HG03135 (cell line): ENCODE measurements around the gene HLA-DMB.
A peak's percentile ranks its signal among the peaks of the same experiment; 100 is the strongest.
"Not testable (repeated sequence)": the region's sequence is repeated elsewhere in the genome, so short reads cannot be mapped to it uniquely, and the experiment has no call there.

Source experiments
- ATAC-seq: cut with Tn5 transposase; IDR thresholded peaks from one replicate; pipeline ENCODE4 v1.9.1; 2021; ENCODE audit warnings: mild to moderate bottlenecking, moderate library complexity; ENCODE audit not compliant: unreplicated experiment

The HLA-DMB gene

GRCh38 chr6:32952817-32953739 lies 12.2 kb upstream of the HLA-DMB start, which contains the start of gene HLA-DMA:
Gene HLA-DMA, minus strand, starts transcription at chr6:32953097. Its CDS starts 61 bp downstream, at chr6:32953036.
- peak; percentile 91 for ATAC-seq

GRCh38 chr6:32950449-32950848 lies 9.6 kb upstream of the HLA-DMB start:
- no peak for ATAC-seq

GRCh38 chr6:32950010-32950409 lies 9.2 kb upstream of the HLA-DMB start:
- no peak for ATAC-seq

GRCh38 chr6:32949113-32949512 lies 8.3 kb upstream of the HLA-DMB start:
- ATAC-seq, result no peak

GRCh38 chr6:32947552-32948465 lies 7.0 kb upstream of the HLA-DMB start:
- ATAC-seq, result no peak

GRCh38 chr6:32946893-32947292 lies 6.1 kb upstream of the HLA-DMB start:
- no peak for ATAC-seq

- ATAC-seq, result no peak
Measured at GRCh38 chr6:32945953-32946352, 5.1 kb upstream of the HLA-DMB start.

GRCh38 chr6:32945108-32945760 lies 4.4 kb upstream of the HLA-DMB start:
- ATAC-seq, result no peak

GRCh38 chr6:32943864-32944649 lies 3.2 kb upstream of the HLA-DMB start:
- ATAC-seq, result peak; percentile 42

- not testable (repeated sequence) for ATAC-seq
Measured at GRCh38 chr6:32942555-32943123, 1.8 kb upstream of the HLA-DMB start.

GRCh38 chr6:32941214-32941768 lies 463 bp upstream of the HLA-DMB start:
- ATAC-seq, result peak; percentile 56

GRCh38 chr6:32938494-32938893 lies 2.3 kb downstream of the HLA-DMB start:
- ATAC-seq, result no peak

- ATAC-seq, result no peak
Measured at GRCh38 chr6:32937230-32937633, 3.6 kb downstream of the HLA-DMB start.

- ATAC-seq, result no peak
Measured at GRCh38 chr6:32936239-32937152, 4.3 kb downstream of the HLA-DMB start.

GRCh38 chr6:32935551-32936238 lies 5.1 kb downstream of the HLA-DMB start:
- ATAC-seq, result no peak

- ATAC-seq, result no peak
Measured at GRCh38 chr6:32933661-32934085, 7.2 kb downstream of the HLA-DMB start.

GRCh38 chr6:32932132-32932868 lies 8.5 kb downstream of the HLA-DMB start:
- ATAC-seq, result no peak
